HepG2 (cell line): Measurements from ENCODE around the gene OIT3. TPM values are rescaled to one million over a fixed set of nuclear protein-coding genes. Genes with fewer than 3 reads are reported as not detected.

Experiments
- ATAC-seq: fragments of 200-7000 bp; cut with Tn5 transposase; 3 replicates; pipeline ENCODE4 v1.9.1; 2020; ENCODE audit warnings: mild to moderate bottlenecking, moderate library complexity
- BruUV-seq: library from RNA; stranded (reverse); fragments of 400-500 nt; replicated peaks from 2 replicates; lab custom pipeline; 2021; lab: Mats Ljungman, UMichigan
- CTCF ChIA-PET: fragments of 300-600 bp; formaldehyde crosslinking; extraction: SDS; loops from one replicate; lab custom pipeline; 2021; ENCODE audit warnings: low total read pairs, inconsistent platforms, low intra/inter-chr PET ratio; lab: Yijun Ruan, JAX
- POLR2A ChIA-PET: fragments of 350-600 bp; sonication (Branson Sonifier 250); formaldehyde crosslinking; loops from one replicate; lab custom pipeline; 2020; ENCODE audit warnings: antibody characterized with exemption, inconsistent platforms; lab: Yijun Ruan, JAX
- DNase-seq: peaks from one replicate; pipeline ENCODE4 v3.0.0-alpha.2; 2015; ENCODE audit warnings: low spot score
- FAIRE-seq: peaks from 3 replicates; lab custom pipeline; 2011; peaks lifted over from hg19 to GRCh38; lab: Jason Lieb, UNC
- H2AFZ ChIP-seq: one replicate; pipeline ENCODE4 v1.6.1; 2011; ENCODE audit warnings: low read length, inconsistent platforms
- H3K27ac ChIP-seq: fragments of 300-600 bp; 3 replicates; pipeline ENCODE4 v1.8.0; 2011; ENCODE audit warnings: mixed run types, mild to moderate bottlenecking, mixed read lengths, low read length, inconsistent platforms; ENCODE audit not compliant: insufficient read depth; ENCODE audit errors: extremely low read length
- H3K27me3 ChIP-seq, 2 experiments: fragments of 200-600 bp in 1 of 2; 2 replicates in 1 of 2; 3 replicates in 1 of 2; pipeline versions ENCODE4 v1.6.0 to v1.8.0; 2011; ENCODE audit warnings: low read length in 2 of 2, mild to moderate bottlenecking in 2 of 2, moderate library complexity in 2 of 2, inconsistent platforms in 1 of 2; ENCODE audit not compliant: insufficient read depth in 2 of 2, control insufficient read depth in 1 of 2
- H3K36me3 ChIP-seq, 2 experiments: fragments of 200-600 bp in 1 of 2; replicated peaks in 1 of 2; 2 replicates in 1 of 2; 3 replicates in 1 of 2; pipeline versions ENCODE4 v1.5.1 to v1.8.0; 2011; ENCODE audit warnings: low read length in 2 of 2, inconsistent platforms in 1 of 2; ENCODE audit not compliant: insufficient read depth in 2 of 2, control insufficient read depth in 1 of 2
- H3K4me1 ChIP-seq: 2 replicates; pipeline ENCODE4 v1.5.1; 2012; ENCODE audit warnings: low read length, inconsistent platforms; ENCODE audit not compliant: insufficient read depth
- H3K4me2 ChIP-seq: 2 replicates; pipeline ENCODE4 v1.6.0; 2011; ENCODE audit warnings: low read depth, low read length, inconsistent platforms
- H3K4me3 ChIP-seq, 3 experiments: fragments of 200-600 bp in 1 of 3; sonication (generic), shearing (Covaris generic) in 1 of 3; replicated peaks in 1 of 3; 2 replicates each; pipeline ENCODE4 v1.5.1; 2011 to 2016; ENCODE audit warnings: low read length in 3 of 3, inconsistent platforms in 2 of 3, low read depth in 2 of 3, mild to moderate bottlenecking in 2 of 3, control low read depth in 1 of 3, mixed read lengths in 1 of 3; ENCODE audit not compliant: insufficient read depth in 1 of 3
- H3K79me2 ChIP-seq: one replicate; pipeline ENCODE4 v1.6.1; 2011; ENCODE audit warnings: low read length, inconsistent platforms; ENCODE audit not compliant: insufficient read depth
- H3K9ac ChIP-seq: 2 replicates; pipeline ENCODE4 v1.6.0; 2011; ENCODE audit warnings: mild to moderate bottlenecking, low read depth, low read length, inconsistent platforms; ENCODE audit not compliant: insufficient read depth
- H3K9me3 ChIP-seq: 2 replicates; pipeline ENCODE4 v1.5.1; 2012; ENCODE audit warnings: mild to moderate bottlenecking, low read length
- H4K20me1 ChIP-seq: 2 replicates; pipeline ENCODE4 v1.6.0; 2011; ENCODE audit warnings: inconsistent platforms, mild to moderate bottlenecking, low read length, moderate library complexity; ENCODE audit not compliant: insufficient read depth
- CBX2 ChIP-seq, 2 experiments: fragments of 200-600 bp in 1 of 2; sonication (generic); formaldehyde crosslinking in 1 of 2; IDR thresholded peaks; 2 replicates each; pipeline versions ENCODE4 v1.7.0 to v1.8.1; 2018 to 2022; ENCODE audit warnings: low read depth in 2 of 2, low read length in 1 of 2, mild to moderate bottlenecking in 1 of 2, missing genetic modification reagents in 1 of 2
- GABPB1 ChIP-seq: IDR thresholded peaks from 2 replicates; pipeline ENCODE4 v1.6.1; 2016; ENCODE audit warnings: mild to moderate bottlenecking, missing genetic modification reagents, moderate library complexity, missing compliant biosample characterization
- HNF1A ChIP-seq, 2 experiments: sonication (generic) in 1 of 2; formaldehyde crosslinking in 1 of 2; IDR thresholded peaks; 2 replicates each; pipeline versions ENCODE4 v1.4.0 to v1.6.1; 2016 to 2020; ENCODE audit warnings: borderline replicate concordance in 1 of 2, low read depth in 1 of 2, mild to moderate bottlenecking in 1 of 2, missing genetic modification reagents in 1 of 2
- LCORL ChIP-seq, 2 experiments: fragments of 450-650 bp in 1 of 2; sonication (generic) in 1 of 2; formaldehyde crosslinking in 1 of 2; IDR thresholded peaks; 2 replicates each; pipeline versions ENCODE4 v1.5.0 to v1.6.1; 2017 to 2020; ENCODE audit warnings: antibody characterized with exemption in 1 of 2, missing genetic modification reagents in 1 of 2
- PCBP2 ChIP-seq: fragments of 200-400 bp; formaldehyde crosslinking; optimal IDR thresholded peaks from 2 replicates; pipeline ENCODE3; 2018; ENCODE audit warnings: low read length, low read depth; ENCODE audit not compliant: poor library complexity, severe bottlenecking
- POLR2AphosphoS5 ChIP-seq: IDR thresholded peaks from 2 replicates; pipeline ENCODE4 v1.6.1; 2012; ENCODE audit warnings: low read depth, low read length
- TAF15 ChIP-seq: fragments of 200-400 bp; formaldehyde crosslinking; IDR thresholded peaks from one replicate; pipeline ENCODE4 v1.6.1; 2018; ENCODE audit warnings: mild to moderate bottlenecking, low read depth, low read length; ENCODE audit not compliant: poor library complexity, severe bottlenecking
- WIZ ChIP-seq: sonication (generic); formaldehyde crosslinking; IDR thresholded peaks from 2 replicates; pipeline ENCODE4 v1.5.1; 2020; ENCODE audit warnings: mild to moderate bottlenecking, missing genetic modification reagents
- ZNF468 ChIP-seq: sonication (generic); formaldehyde crosslinking; IDR thresholded peaks from 2 replicates; pipeline ENCODE4 v1.8.0; 2022; ENCODE audit warnings: mild to moderate bottlenecking, moderate library complexity, missing genetic modification reagents
- ZNF563 ChIP-seq: sonication (generic); formaldehyde crosslinking; IDR thresholded peaks from 2 replicates; pipeline ENCODE4 v1.8.0; 2022; ENCODE audit warnings: mild to moderate bottlenecking, moderate library complexity, missing genetic modification reagents
- ZNF709 ChIP-seq: sonication (generic); formaldehyde crosslinking; IDR thresholded peaks from 2 replicates; pipeline ENCODE4 v1.5.0; 2020; ENCODE audit warnings: mild to moderate bottlenecking, missing genetic modification reagents
- ZNF782 ChIP-seq: sonication (generic); formaldehyde crosslinking; IDR thresholded peaks from 2 replicates; pipeline ENCODE4 v1.4.0; 2020; ENCODE audit warnings: missing genetic modification reagents, mild to moderate bottlenecking, borderline replicate concordance
- WGBS: methylation state at CpG from one replicate; pipeline ENCODE4 v1.1.6; 2017; ENCODE audit warnings: low lambda C conversion rate; 5-methylcytosine and 5-hydroxymethylcytosine counted together
- in situ Hi-C: cut with HindIII; loops from 2 replicates; pipeline ENCODE4 v1.10.0; 2017; ENCODE audit warnings: low pct_unique_long_range_greater_than_20kb; ENCODE audit not compliant: extremely low pct_ligation_motif_present
- intact Hi-C: fragments of 100-400 bp; cut with micrococcal nuclease; formaldehyde crosslinking; loops from one replicate; pipeline ENCODE4 v1.10.0; 2022; ENCODE audit not compliant: unreplicated experiment
- polyA plus RNA-seq, 8 experiments: library from polyadenylated mRNA; depleted of rRNA in 3 of 8; stranded (reverse) in 7 of 8; unstranded in 1 of 8; fragments of >200 nt; fragmentation: Illumina TruSeq in 4 of 8; extraction: Trizol in 4 of 8; gene quantifications; 2 replicates each; pipeline versions ENCODE4 v1.2.1 to v1.2.3, GENCODE V29; 2011 to 2016; ENCODE audit warnings: low read depth in 4 of 8, missing spikeins in 1 of 8, mixed read lengths in 1 of 8; ENCODE audit not compliant: insufficient read depth in 1 of 8
- total RNA-seq, 5 experiments: library from RNA; depleted of rRNA; stranded (reverse); fragments of >200 nt; fragmentation: Illumina TruSeq; extraction: Trizol; gene quantifications; 2 replicates each; pipeline ENCODE4 v1.2.3, GENCODE V29; 2016; ENCODE audit warnings: low read depth in 1 of 5

The OIT3 gene
- total and polyA plus RNA-seq, 2 of the 13 experiments (the other 11 are each of a cell fraction or from before 2014, with no cell fraction given): not detected

GRCh38 chr10:72890086-72890485 is 3.5 kb upstream of the OIT3 start (continued):
- TF ChIP-seq CBX2 (IDR thresholded peaks at IDR 0.05; ENCODE audit: low read depth, low read length): no peak
- TF ChIP-seq CBX2 (CRISPR knock-in tag; IDR thresholded peaks at IDR 0.05; ENCODE audit: low read depth): no peak
- no peak for TF ChIP-seq WIZ
- no peak for TF ChIP-seq ZNF782 (CRISPR knock-in tag)
- TF ChIP-seq HNF1A (IDR thresholded peaks at IDR 0.05; ENCODE audit: low read depth): no peak
- TF ChIP-seq HNF1A (CRISPR knock-in tag; IDR thresholded peaks at IDR 0.05; ENCODE audit: borderline replicate concordance): no peak
- TF ChIP-seq TAF15: no peak
- TF ChIP-seq ZNF563 (CRISPR knock-in tag): no peak

GRCh38 chr10:72895236-72895850 is 1.8 kb downstream of the OIT3 start:
- DNase-seq: no peak

More at GRCh38 chr10:72895236-72895850, 1.8 kb downstream of the OIT3 start:
- Histone ChIP-seq H3K4me1 (peaks cover 24% of the 10 kb centered on the region), H3K27ac (no peak overlapping the region), H3K36me3 (no peaks in the 10 kb centered on the region), H3K9ac (no peak overlapping the region), H3K4me3 (no peak overlapping the region), H3K27me3 (no peaks in the 10 kb centered on the region; a peak in 2 of 5 replicates), H3K4me2 (no peak overlapping the region), H3K79me2 (no peaks in the 10 kb centered on the region), H2AFZ (no peak overlapping the region), H3K9me3 (no peaks in the 10 kb centered on the region), H4K20me1 (no peaks in the 10 kb centered on the region)
- TF ChIP-seq GABPB1 (CRISPR knock-in tag) (no peak), ZNF468 (CRISPR knock-in tag) (no peak), ZNF709 (CRISPR knock-in tag) (no peak), PCBP2 (peak; percentile 80), POLR2AphosphoS5 (no peak), LCORL (IDR thresholded peaks at IDR 0.05) (peak; percentile 91), LCORL (CRISPR knock-in tag; IDR thresholded peaks at IDR 0.05) (no peak)
- no TSS peak for BruUV-seq
- intact Hi-C loops (no loop called here), in situ Hi-C loops (no loop called here)
- WGBS: 40% methylated on average over 11 of the region's 11 CpGs
- ChIA-PET CTCF (no interaction called here), POLR2A (no interaction called here)
- no peak for ATAC-seq
- FAIRE-seq: no peak
